Hepatocyte (in vitro differentiated cells): ENCODE data around the gene PDE6C.

Experiments used
- CTCF ChIP-seq: fragments of 200-600 bp; sonication (generic); IDR thresholded peaks from 2 replicates; pipeline ENCODE4 v1.5.1; 2016; ENCODE audit warnings: antibody characterized with exemption, mild to moderate bottlenecking; ENCODE audit not compliant: poor library complexity
- EZH2 ChIP-seq: fragments of 200-600 bp; sonication (generic); IDR thresholded peaks from 2 replicates; pipeline ENCODE4 v1.6.1; 2016; ENCODE audit warnings: antibody characterized with exemption, mild to moderate bottlenecking, borderline replicate concordance
- EZH2phosphoT487 ChIP-seq: fragments of 200-600 bp; sonication (generic); IDR thresholded peaks from one replicate; pipeline ENCODE4 v1.6.1; 2018; ENCODE audit warnings: antibody characterized with exemption, mild to moderate bottlenecking, low read depth, moderate library complexity; ENCODE audit not compliant: unreplicated experiment, severe bottlenecking

- TF ChIP-seq EZH2 = no peak
- no peak for TF ChIP-seq CTCF
- no peak for TF ChIP-seq EZH2phosphoT487
Observed at GRCh38 chr10:93594518-93594917, 17.8 kb upstream of the PDE6C start.
